HG03025 (cell line): ENCODE measurements around the gene AAK1.
"Not testable (repeated sequence)": the region's sequence is repeated elsewhere in the genome, so short reads cannot be mapped to it uniquely, and the experiment has no call there.

Experiments used
- ATAC-seq: cut with Tn5 transposase; IDR thresholded peaks from one replicate; pipeline ENCODE4 v1.9.1; 2021; ENCODE audit warnings: mild to moderate bottlenecking, moderate library complexity; ENCODE audit not compliant: unreplicated experiment, low FRiP score

AAK1 gene

GRCh38 chr2:69643602-69644505 lies at the start of gene AAK1:
TSS of gene AAK1 (minus strand) at chr2:69643739. CDS start at chr2:69643040, 699 bp downstream.
- ATAC-seq: peak; percentile 49

- no peak for ATAC-seq
These were observed 48.9 kb upstream of the AAK1 start for GRCh38 chr2:69692424-69692823.

DNA sequence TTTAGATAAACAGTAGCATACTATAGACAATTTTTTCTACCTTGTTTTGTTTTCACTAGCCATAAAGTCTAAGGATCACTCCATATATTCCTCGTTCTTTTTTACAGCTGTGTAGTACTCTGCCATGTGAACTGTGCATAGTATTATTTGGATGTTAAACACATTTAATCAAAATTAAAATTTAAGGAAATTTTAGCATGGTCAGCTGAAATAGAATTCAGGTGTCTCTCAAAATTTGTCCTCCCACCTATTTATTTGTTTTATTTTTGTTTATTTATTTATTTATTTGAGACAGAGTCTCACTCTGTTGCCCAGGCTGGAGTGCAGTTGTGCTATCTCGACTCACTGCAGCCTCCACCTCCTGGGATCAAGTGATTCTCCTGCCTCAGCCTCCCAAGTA lies 46.4 kb upstream of the AAK1 start:
- no peak for ATAC-seq

GRCh38 chr2:69689466-69689865 lies 45.9 kb upstream of the AAK1 start:
- no peak for ATAC-seq

- ATAC-seq: no peak
These were observed 44.6 kb upstream of the AAK1 start for GRCh38 chr2:69687971-69688611.

- ATAC-seq: no peak
These were observed 43.3 kb upstream of the AAK1 start for GRCh38 chr2:69686813-69687212.

- ATAC-seq: no peak
These were observed 41.9 kb upstream of the AAK1 start for GRCh38 chr2:69685321-69686048.

GRCh38 chr2:69683170-69683971 lies 39.8 kb upstream of the AAK1 start:
- ATAC-seq: no peak

- ATAC-seq: no peak
These were observed 39.0 kb upstream of the AAK1 start for GRCh38 chr2:69682525-69682924.

DNA sequence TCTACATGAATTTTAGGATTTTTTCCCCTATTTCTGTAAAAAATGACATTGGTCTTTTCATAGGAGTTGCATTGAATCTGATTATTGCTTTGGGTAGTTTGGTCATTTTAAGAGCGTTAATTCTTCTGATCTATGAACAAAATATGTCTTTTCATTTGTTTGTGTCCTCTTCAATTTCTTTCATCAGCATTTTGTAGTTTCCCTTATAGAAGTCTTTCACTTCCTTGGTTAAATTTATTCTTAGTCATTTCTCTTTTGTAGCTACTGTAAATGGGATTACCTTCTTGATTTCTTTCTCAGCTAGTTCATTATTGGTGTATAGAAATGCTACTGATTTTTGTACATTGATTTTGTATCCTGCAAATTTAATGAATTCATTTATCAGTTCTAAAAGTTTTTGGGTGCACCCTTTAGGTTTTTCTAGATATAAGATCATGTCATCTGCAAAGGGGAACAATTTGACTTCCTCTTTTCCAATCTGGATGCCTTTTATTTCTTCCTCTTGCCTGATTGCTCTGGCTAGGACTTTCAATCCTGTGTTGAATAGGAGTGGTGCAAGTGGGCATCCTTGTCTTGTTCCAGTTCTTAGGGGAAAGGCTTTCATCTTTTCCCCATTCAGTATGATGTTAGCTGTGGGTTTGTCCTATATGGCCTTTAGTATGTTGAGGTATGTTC lies 36.6 kb upstream of the AAK1 start:
- no peak for ATAC-seq

DNA sequence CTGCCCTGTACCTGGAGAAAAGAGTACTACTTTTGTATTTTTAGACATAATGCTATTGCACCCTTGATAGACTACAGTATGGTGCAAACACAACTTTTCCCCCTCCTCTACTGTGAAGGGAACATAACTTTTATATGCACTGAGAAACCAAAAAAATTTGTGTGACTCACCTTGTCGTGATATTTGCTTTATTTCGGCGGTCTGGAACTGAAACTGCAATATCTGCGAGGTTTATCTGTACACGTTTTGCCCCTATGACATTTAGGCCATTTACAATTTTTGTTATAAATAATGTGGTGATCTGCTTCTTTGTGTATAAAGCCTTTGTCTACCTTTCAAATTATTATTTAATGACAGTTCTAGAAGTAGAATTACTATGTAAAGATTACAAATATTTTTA lies 34.4 kb upstream of the AAK1 start:
- no peak for ATAC-seq

- no peak for ATAC-seq
These were observed 32.6 kb upstream of the AAK1 start for GRCh38 chr2:69676146-69676545.

GRCh38 chr2:69674316-69674670 lies 30.8 kb upstream of the AAK1 start:
- ATAC-seq: no peak

DNA sequence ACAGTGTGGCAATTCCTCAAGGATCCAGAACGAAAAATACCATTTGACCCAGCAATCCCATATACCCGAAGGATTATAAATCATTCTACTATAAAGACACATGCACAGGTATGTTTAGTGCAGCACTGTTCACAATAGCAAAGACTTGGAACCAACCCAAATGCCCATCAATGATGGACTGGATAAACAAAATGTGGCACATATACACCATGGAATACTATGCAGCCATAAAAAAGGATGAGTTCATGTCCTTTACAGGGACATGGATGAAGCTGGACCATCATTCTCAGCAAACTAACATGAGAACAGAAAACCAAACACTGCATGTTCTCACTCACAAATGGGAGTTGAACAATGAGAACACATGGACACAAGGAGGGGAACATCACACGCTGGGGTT lies 29.6 kb upstream of the AAK1 start:
- not testable (repeated sequence) for ATAC-seq

DNA sequence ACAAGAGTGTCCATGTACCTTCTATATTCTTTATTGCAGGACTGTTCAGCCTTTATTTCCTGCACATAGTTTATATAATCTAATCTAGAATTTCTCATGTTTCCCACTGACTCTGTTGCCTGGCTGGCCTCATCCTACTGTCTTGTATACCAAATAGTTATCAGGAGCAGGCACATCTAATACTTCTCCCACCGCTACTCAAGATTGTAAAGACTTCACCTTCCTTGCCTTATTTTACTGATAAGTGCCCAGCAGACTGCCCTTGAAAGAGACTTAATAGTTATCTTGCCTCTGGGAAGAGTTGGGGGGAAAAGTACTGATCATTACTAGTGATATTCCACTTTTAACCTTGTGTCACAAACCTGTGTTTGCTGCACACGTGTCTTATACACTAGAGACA lies 26.1 kb upstream of the AAK1 start:
- ATAC-seq: no peak

GRCh38 chr2:69668598-69668997 lies 25.1 kb upstream of the AAK1 start:
- no peak for ATAC-seq

GRCh38 chr2:69667805-69668382 lies 24.4 kb upstream of the AAK1 start:
- ATAC-seq: no peak

- ATAC-seq: no peak
These were observed 21.6 kb upstream of the AAK1 start for GRCh38 chr2:69665152-69665551.

DNA sequence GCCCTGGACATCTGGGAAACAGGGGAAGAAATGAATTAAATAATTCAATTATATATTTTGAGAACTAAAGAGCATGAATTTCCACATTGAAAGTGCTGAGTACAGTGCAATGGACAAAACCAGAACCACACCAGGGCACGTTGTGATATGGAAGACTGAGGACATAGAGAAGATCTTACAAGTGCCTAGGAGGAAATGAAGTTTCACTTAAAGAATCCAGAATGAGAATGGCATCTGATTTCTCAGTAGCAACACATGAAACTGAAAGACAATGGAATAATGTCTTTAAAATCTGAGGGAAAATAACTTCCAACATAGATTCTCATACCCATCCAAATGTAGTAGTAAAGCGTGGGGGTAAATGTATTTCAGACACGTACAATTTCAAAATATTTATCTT lies 20.3 kb upstream of the AAK1 start:
- ATAC-seq: no peak

DNA sequence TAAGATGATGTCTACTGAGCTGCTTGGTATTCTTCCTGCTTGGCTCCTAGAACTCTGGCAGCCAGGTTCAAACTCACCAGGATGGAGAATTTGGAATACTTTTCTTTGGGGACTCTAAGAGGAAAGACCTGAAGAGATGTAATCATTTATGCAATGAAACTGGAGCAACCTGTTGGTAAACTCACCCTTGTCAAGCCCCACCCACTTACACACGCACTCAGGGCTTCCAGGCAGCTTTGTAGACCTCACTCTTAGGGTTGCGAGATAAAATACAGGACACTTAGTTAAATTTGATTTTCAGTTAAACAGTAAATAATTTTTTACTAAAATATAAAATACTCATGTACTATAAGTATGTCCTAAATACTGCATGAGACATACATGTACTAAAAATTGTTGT lies 19.0 kb upstream of the AAK1 start:
- ATAC-seq: not testable (repeated sequence)
